ENCODE results near the gene CBLIF. TPM values are rescaled to one million over a fixed set of nuclear protein-coding genes. Genes with fewer than 3 reads are reported as not detected.

The CBLIF gene
- not detected in 2 replicates for total RNA-seq

DNA sequence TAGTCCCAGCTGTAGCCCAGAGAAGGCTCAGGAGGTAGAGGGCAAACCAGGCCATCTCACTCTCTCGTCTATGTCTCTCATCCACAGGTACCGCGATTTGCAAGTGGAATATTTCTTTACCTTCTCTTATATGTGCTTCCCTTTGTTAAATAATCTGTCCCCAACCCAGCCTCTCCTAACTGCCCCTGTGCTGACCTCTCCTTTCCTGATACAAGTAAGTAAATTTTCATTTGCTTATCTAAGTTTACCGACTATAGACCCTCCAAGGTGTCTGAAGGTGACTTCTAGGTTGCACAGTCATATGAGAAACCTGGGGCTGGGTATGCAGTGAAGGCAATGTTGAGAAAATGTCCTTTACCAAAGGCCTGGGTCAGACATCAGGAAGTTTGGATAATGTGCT, at the start of gene CBLIF:
Gene CBLIF, minus strand, starts transcription at position 101 of the 400 bp plus-strand sequence. Its CDS starts 46 bp downstream, at position 55.

DNA sequence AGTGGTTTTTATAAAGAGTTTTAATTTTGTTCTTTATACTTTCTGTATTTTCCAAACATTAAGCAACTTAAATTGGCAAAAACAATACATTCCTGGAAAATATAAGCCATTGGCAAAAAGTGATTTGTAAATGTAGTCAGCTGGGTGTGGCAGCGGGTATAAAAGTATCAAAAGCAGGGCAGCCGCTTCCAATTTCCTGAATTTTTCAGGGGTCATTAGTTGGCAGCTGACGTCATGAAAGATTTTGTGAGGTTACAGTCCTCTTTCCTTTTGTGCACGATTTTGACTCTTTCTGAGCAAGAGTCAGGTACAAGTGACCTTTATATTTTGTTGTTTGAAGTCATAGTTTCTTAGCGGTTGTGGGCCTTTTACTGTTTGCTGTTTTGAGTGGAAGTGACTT, 33.3 kb upstream of the CBLIF start, which contains the start of gene OOSP3:
Gene OOSP3, plus strand, starts transcription at position 208 of the 400 bp plus-strand sequence. Its CDS starts 27 bp downstream, at position 235.

DNA sequence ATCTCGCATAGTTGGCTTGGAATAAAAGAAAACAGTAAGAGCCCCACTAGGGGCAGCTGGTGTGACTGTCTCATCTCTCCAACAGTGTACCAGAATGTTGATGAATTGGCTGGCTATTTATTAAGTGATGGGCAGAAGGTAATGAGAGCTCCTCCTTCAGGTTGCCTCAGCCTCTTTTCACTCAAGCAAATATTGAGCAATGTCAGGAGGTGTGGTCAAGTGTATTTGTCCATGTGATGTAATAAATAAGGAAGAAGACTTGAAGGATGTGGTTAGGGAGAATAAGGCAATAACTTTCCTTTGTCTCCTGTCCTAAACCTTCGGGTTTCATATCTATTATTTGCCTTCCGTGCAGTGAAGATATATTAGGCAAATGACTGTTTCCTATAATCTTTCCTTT, 21.1 kb upstream of the CBLIF start, which contains the start of gene TCN1:
Gene TCN1, minus strand, starts transcription at position 91 of the 400 bp plus-strand sequence. Its CDS starts 17 bp downstream, at position 74.

DNA sequence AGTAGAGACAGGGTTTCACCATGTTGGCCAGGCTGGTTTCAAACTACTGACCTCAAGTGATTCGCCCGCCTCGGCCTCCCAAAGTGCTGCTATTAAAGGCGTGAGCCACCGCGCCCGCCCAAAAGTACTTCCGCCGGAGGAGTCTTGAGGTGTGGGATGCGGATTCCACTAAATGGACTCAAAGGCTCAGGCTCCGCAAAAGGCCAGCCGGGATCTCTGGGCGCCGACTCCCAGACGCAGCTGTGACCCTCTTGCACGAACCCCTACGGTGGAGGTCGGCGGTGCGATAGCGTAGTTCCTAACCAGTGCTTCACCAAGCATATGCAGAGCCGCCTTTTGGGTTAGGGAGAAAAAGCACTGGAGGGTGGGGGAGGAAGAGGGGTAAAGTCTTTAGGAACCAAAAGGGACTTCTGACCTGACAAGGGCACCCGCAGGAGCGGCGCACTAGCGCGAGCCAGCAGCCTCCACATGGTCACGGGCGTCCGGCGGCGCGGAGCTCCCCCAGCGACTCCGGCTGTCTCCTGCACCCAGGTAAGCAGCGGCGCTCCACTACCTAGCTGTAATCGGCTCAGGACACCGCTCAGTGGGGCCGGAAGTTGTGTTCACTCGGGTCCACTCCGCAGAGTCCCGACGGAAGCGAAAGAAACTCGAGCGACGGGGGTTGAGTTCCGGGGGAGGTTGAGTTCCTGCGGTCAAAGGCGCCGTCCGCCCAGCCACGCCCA, 34.9 kb downstream of the CBLIF start, which contains the start of gene MRPL16:
Gene MRPL16, minus strand, starts transcription at position 590 of the 722 bp plus-strand sequence. Its CDS starts 120 bp downstream, at position 470.

Other genes with a start within 250 kb of the CBLIF start
- 24.1 and 34.4 TPM in 2 replicates for gene OSBP, start 229.7 kb downstream of the CBLIF start, total RNA-seq
- gene PATL1, start 176.5 kb downstream of the CBLIF start, total RNA-seq = 3.7 and 6.2 TPM in 2 replicates
- not detected in 2 replicates for gene OR10V1, start 131.7 kb downstream of the CBLIF start, total RNA-seq
- gene STX3, start 90.1 kb downstream of the CBLIF start, total RNA-seq = 40.9 and 41.5 TPM in 2 replicates
- 43.5 and 45.6 TPM in 2 replicates for gene MRPL16, start 34.7 kb downstream of the CBLIF start, total RNA-seq
- gene TCN1, start 21.0 kb upstream of the CBLIF start, total RNA-seq = not detected in 2 replicates
- not detected in 2 replicates for gene OOSP3, start 33.3 kb upstream of the CBLIF start, total RNA-seq
- gene OOSP1, start 92.9 kb upstream of the CBLIF start, total RNA-seq = not detected in 2 replicates
- not detected in 2 replicates for gene OOSP4A, start 118.5 kb upstream of the CBLIF start, total RNA-seq
- not detected in 2 replicates for gene OOSP4B, start 171.7 kb upstream of the CBLIF start, total RNA-seq
- gene OOSP2, start 194.9 kb upstream of the CBLIF start, total RNA-seq = not detected in 2 replicates
- not detected in 2 replicates for gene MS4A3, start 211.2 kb upstream of the CBLIF start, total RNA-seq
- gene MS4A2, start 243.2 kb upstream of the CBLIF start, total RNA-seq = not detected in 2 replicates